ENCODE results near the gene SLC26A6. TPM values are rescaled to one million over a fixed set of nuclear protein-coding genes. Genes with fewer than 3 reads are reported as not detected.

SLC26A6 gene
- total RNA-seq, 4 donors from 2014 or later = 143 to 249 (median 194) TPM

DNA sequence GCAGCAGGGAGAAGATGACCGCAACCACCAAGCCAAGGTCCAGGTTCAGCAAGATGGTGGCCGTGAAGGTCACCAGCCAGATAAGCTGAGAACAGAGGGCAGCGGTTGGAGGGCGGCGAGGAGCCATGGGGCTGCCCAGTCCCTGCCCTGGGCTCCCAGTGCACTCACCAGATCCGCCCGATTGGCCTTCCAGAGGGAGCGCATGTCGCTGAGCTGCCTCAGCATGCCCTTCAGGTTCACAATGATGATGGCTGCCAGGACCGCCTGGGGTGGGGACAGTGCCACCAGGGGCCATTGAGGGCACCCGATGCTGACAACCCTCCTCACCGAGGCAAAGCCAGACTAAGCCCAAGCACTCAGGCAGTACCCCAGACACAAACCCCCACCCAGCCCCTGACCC is 5.4 kb downstream of the SLC26A6 start:
- peaks cover 0 to 79% (median 0%) of the 10 kb centered on the region in 3 donors for H3K36me3 ChIP-seq
- no peak for DNase-seq
- TF ChIP-seq POLR2A (IDR thresholded peaks at IDR 0.05) = no peak
- TF ChIP-seq, protein P1, sequence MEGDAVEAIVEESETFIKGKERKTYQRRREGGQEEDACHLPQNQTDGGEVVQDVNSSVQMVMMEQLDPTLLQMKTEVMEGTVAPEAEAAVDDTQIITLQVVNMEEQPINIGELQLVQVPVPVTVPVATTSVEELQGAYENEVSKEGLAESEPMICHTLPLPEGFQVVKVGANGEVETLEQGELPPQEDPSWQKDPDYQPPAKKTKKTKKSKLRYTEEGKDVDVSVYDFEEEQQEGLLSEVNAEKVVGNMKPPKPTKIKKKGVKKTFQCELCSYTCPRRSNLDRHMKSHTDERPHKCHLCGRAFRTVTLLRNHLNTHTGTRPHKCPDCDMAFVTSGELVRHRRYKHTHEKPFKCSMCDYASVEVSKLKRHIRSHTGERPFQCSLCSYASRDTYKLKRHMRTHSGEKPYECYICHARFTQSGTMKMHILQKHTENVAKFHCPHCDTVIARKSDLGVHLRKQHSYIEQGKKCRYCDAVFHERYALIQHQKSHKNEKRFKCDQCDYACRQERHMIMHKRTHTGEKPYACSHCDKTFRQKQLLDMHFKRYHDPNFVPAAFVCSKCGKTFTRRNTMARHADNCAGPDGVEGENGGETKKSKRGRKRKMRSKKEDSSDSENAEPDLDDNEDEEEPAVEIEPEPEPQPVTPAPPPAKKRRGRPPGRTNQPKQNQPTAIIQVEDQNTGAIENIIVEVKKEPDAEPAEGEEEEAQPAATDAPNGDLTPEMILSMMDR (IDR thresholded peaks at IDR 0.05) = no peak
- H3K9me3 ChIP-seq = no peaks in the 10 kb centered on the region
- peaks cover 0 to 14% (median 2%) of the 10 kb centered on the region in 4 donors for H3K4me1 ChIP-seq
- no peaks in the 10 kb centered on the region for H3K27me3 ChIP-seq
- H3K4me3 ChIP-seq = no peak overlapping the region
- no peak overlapping the region for H3K27ac ChIP-seq

DNA sequence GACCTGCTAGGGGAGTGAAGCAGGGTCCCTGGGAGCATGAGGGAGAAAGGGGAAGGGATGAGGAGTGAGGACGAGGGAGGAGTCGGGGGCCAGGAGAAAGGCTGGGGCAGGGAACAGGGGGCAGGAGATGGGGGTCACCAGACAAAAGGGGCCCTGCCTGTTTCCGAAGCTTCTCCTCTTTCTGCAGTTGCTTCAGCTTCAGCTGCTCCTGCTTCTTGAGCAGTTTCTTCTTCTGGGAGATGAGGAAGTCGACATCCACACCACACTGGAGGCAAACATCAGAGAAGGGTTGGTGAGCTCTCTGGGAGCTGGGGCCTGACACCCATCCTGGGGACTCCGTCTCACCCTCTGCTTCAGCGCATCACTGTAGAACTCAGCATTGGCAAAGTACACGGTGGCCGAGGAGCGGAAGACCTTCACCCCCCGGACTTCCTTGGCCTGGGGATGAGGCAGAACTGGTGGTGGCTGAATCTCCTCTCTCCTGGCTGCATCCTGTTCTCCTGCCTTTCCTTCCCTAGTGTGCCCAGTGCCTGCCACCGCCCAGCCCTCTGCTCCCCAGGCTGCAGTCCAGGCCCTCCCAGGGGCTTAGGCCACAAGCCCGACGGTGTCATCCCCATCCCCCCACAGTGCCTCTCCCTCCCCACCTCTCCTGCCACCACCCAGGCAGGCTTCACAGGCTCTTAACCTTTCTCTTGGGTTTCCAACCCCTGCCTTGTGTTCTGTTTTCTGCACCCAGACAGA is 6.8 kb downstream of the SLC26A6 start:
- DNase-seq = no peak
- Histone ChIP-seq H3K36me3 (peaks cover 0 to 80% (median 0%) of the 10 kb centered on the region in 3 donors), H3K27ac (no peak overlapping the region), H3K9me3 (no peaks in the 10 kb centered on the region), H3K27me3 (no peaks in the 10 kb centered on the region), H3K4me3 (no peak overlapping the region), H3K4me1 (peaks cover 0 to 2% (median 0%) of the 10 kb centered on the region in 4 donors)
- TF ChIP-seq, protein P1 (IDR thresholded peaks at IDR 0.05) = no peak
- TF ChIP-seq POLR2A (IDR thresholded peaks at IDR 0.05) = no peak

DNA sequence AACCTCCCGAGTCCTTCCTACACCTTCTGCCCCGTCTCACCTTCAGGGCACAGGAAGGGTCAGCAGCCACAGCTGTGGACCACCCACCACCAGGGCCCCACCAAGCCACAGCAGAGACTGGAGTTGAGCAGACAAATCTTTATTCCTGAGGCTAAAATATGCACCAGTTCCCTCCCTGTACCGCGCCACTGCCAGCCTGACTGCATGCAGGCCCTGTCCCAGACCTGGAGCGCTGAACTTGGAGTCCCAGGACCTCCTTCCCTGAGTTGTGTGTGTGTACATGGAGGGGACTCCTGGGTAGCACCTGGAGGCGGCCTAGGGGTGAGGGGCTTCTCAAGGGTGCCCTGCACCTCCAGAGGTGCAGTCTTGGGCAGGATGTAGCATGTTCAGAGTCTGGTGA is 9.7 kb downstream of the SLC26A6 start:
- no peak overlapping the region for H3K27ac ChIP-seq
- peaks cover 0 to 57% (median 0%) of the 10 kb centered on the region in 3 donors for H3K36me3 ChIP-seq
- no peak for DNase-seq
- no peak for TF ChIP-seq POLR2A (IDR thresholded peaks at IDR 0.05)
- TF ChIP-seq, protein P1 (IDR thresholded peaks at IDR 0.05) = no peak
- H3K9me3 ChIP-seq = no peaks in the 10 kb centered on the region
- no peaks in the 10 kb centered on the region for H3K27me3 ChIP-seq
- H3K4me3 ChIP-seq = no peak overlapping the region
- H3K4me1 ChIP-seq = no peaks in the 10 kb centered on the region

DNA sequence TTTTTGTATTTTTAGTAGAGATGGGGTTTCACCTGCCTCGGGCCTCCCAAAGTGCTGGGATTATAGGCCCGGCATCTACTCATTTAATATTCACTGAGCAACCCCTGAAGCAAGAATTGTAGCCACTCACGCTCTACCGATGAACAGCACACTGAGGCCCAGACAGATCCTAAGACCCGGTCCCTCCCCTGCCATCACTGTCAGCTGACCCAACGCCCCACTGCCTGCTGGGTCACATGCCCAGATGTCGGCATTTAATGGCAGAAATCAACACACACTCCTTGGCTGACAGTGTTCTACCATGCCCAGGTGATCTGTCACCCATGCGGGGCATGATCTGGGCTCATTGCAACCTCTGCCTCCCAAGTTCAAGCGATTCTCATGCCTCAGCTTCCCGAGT is 10.5 kb downstream of the SLC26A6 start:
- no peak for DNase-seq
- peak overlapping the region in 1 of 4 donors; percentile 55 for H3K27ac ChIP-seq
- no peak overlapping the region for H3K4me3 ChIP-seq
- no peaks in the 10 kb centered on the region for H3K4me1 ChIP-seq
- no peaks in the 10 kb centered on the region for H3K27me3 ChIP-seq
- H3K9me3 ChIP-seq = no peaks in the 10 kb centered on the region
- H3K36me3 ChIP-seq = peaks cover 0 to 48% (median 0%) of the 10 kb centered on the region in 3 donors
- TF ChIP-seq, protein P1 (IDR thresholded peaks at IDR 0.05) = no peak
- TF ChIP-seq POLR2A (IDR thresholded peaks at IDR 0.05) = no peak

DNA sequence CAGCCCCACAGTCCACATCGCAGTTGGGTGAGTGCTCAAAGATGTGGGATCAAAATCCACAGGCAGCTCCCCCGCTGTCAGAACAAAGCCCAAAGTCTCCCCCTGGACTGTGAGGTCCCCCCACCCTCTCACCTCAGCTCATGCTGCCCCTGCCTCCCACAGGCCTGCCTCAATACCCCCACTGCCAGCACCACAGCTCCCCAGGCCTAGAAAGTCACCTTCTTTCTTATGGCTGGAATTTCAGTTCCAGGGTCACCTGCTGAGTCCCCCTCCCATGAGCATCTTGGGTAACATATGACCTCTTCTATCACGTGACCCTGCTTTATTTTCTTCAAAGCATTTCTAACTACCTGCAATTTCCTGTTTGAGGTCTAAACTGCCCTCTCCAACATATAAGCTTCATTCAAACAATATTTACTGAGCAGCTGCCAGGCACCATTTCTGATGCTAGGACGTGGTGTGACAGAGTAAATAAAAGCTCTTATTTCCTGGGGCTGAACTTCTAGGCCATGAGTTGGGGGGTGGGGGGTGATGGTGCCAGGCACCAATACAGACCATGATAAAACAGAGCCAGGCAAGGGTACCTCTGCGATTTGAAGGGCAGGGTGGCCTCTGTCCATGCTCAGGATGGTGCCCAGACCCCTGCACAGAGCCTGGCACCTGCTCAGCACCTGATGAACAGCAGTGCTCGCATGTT is 11.3 kb downstream of the SLC26A6 start:
- Histone ChIP-seq H3K4me1 (no peaks in the 10 kb centered on the region), H3K27me3 (no peaks in the 10 kb centered on the region), H3K36me3 (peaks cover 0 to 41% (median 0%) of the 10 kb centered on the region in 3 donors), H3K4me3 (no peak overlapping the region), H3K9me3 (no peaks in the 10 kb centered on the region), H3K27ac (peak overlapping the region in 1 of 4 donors; percentile 55)
- TF ChIP-seq, protein P1 (IDR thresholded peaks at IDR 0.05) = no peak
- TF ChIP-seq POLR2A (IDR thresholded peaks at IDR 0.05) = no peak
- DNase-seq = no peak

All from Peyer's patch (tissue), 4 donors.